ENCODE results near the gene OR4A16. TPM values are rescaled to one million over a fixed set of nuclear protein-coding genes. Genes with fewer than 3 reads are reported as not detected.

The OR4A16 gene
- total RNA-seq (2014; rRNA removed; shearing (Covaris generic)): 0.68 TPM in 1 of 2 replicates, not detected in the other

GRCh38 chr11:55342901-55343300 lies at the start of gene OR4A16:
Gene OR4A16 (plus strand): TSS chr11:55343201. CDS start chr11:55343201, 0 bp downstream.
- no peak for DNase-seq (ENCODE audit: low spot score)

DNA sequence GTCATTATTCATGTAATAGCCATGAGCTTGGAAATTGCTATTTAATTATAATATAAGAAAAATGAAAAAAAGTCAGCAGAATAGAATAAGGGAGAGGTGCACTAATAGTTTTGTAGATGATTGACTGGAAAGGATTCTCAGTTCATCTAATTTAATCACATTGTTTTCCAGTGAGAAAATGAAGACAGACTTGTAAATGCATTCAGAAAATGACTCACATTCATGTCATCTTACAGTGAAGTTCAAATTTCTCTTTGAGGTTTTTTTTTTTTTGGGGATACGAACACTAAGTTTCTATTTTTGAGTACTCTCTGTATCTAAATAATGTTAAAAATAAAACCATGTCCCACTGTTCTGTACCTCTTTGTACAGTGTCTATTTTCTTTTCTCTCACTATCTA lies 18.5 kb upstream of the OR4A16 start:
- no peak for DNase-seq (ENCODE audit: low spot score)

- no peak for DNase-seq (ENCODE audit: low spot score)
These were observed 2.3 kb downstream of the OR4A16 start for GRCh38 chr11:55345306-55345705.

GRCh38 chr11:55349032-55349431 lies 6.0 kb downstream of the OR4A16 start:
- no peak for DNase-seq (ENCODE audit: low spot score)

GRCh38 chr11:55357560-55358184 lies 14.7 kb downstream of the OR4A16 start:
- no peak for DNase-seq (ENCODE audit: low spot score)

DNA sequence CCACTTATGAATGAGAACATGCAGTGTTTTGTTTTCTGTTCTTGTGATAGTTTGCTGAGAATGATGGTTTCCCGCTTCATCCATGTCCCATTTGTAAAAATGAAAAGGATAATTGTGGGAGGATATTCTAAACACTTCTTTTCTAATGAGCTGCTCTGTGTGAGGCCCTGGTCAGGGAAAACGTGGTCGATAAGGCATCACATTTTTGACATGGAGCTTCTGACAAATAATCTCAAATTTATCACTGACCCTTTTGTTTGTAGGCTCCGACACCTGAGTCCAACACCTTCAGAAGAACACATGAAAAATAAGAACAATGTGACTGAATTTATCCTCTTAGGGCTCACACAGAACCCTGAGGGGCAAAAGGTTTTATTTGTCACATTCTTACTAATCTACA lies 24.7 kb downstream of the OR4A16 start, which contains the start of gene OR4A15:
OR4A15 (plus strand) TSS at position 301 of the 400 bp plus-strand sequence; CDS start at position 301, 0 bp downstream.
- no peak for DNase-seq (ENCODE audit: low spot score)

Other genes with a start within 250 kb of the OR4A16 start
- not detected in 2 replicates for gene TRIM48, start 81.0 kb upstream of the OR4A16 start, total RNA-seq (2014; rRNA removed; shearing (Covaris generic))
- not detected in 2 replicates for gene OR4A15, start 24.8 kb downstream of the OR4A16 start, total RNA-seq (2014; rRNA removed; shearing (Covaris generic))
- gene OR4C15, start 211.3 kb downstream of the OR4A16 start, total RNA-seq (2014; rRNA removed; shearing (Covaris generic)): not detected in 2 replicates
- gene OR4C16, start 228.9 kb downstream of the OR4A16 start, total RNA-seq (2014; rRNA removed; shearing (Covaris generic)): not detected in 2 replicates